GM03348 (cell line): ENCODE data around the gene MARK4.

Experiments used
- DNase-seq: peaks from one replicate; pipeline ENCODE4 v3.0.0; 2012; ENCODE audit warnings: low spot score

The MARK4 gene

GRCh38 chr19:45340899-45341453 is 89.9 kb downstream of the MARK4 start:
- DNase-seq = no peak

- no peak for DNase-seq
Measured at GRCh38 chr19:45342911-45343310, 91.8 kb downstream of the MARK4 start.

- DNase-seq = no peak
Measured at GRCh38 chr19:45344621-45345505, 93.8 kb downstream of the MARK4 start.

DNA sequence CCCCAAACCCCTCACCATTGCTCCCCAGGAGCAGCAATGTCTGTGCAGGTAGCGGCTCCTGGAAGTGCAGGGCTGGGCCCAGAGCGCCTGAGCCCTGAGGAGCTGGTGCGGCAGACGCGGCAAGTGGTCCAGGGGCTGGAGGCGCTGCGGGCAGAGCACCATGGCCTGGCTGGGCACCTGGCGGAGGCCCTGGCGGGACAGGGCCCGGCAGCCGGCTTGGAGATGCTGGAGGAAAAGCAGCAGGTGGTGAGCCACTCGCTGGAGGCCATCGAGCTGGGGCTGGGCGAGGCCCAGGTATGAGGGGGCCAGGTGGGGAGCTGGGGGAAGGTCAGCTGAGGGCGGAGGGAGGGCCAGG is 94.4 kb downstream of the MARK4 start:
- DNase-seq = no peak

DNA sequence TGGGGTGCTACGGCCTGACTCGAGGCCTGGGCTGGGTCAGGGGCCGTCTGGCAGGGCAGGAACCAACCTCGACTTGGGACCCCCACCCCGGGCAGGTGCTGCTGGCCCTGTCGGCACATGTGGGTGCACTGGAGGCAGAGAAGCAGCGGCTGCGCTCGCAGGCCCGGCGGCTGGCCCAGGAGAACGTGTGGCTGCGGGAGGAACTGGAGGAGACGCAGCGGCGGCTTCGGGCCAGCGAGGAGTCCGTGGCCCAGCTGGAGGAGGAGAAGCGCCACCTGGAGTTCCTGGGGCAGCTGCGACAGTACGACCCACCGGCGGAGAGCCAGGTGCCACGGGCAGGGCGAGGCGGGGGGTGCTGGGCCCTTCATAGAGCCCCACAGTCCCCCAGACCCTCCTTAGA is 95.4 kb downstream of the MARK4 start:
- peak; percentile 58 for DNase-seq

DNA sequence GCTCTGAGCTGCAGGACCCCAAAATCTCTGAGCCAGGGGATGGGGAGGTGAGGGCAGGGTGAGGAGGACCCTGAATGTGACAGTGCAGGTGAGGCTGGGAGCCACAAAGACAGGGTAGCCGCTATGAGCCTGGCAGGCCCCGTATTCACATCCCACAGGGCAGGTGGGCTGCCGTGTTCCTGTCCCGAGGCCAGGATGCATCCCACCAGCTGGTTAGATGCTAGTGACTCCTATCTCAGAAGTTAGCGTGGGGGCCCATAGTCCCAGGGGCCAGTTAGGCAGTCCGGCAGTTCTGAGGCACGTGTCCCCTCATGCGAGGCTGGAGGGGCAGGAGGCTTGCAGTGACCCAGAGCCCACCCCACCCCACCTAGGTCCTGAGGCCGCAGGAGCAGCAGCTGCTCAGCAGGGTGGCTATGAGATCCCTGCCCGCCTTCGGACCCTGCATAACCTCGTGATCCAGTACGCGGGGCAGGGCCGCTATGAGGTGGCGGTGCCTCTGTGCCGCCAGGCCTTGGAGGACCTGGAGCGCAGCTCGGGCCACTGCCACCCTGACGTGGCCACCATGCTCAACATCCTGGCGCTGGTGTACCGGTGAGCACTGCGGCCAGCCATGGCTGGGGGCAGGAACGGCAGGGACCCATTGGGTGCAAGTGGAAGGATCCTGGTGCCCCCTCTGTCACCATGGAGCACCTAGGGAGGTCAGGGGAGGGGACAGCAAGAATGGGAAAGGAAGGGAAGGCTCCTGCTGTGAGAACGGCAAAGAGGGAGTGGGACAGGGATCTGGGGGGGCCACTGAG is 96.7 kb downstream of the MARK4 start:
- no peak for DNase-seq

- no peak for DNase-seq
Measured at GRCh38 chr19:45348367-45349125, 97.5 kb downstream of the MARK4 start.

DNA sequence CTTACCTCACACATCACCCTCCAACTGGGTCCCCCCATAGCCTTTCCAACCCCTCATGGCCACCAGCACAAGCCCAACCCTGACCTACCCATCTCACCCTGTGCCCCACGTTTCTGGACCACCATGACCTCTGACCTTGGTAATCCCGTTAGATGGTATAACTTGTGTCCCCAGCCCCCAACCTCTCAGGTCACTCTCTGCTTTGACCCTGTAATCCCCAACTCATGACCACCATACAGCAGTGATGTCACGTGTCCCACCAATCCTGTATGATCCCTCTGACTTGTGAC is 98.0 kb downstream of the MARK4 start:
- DNase-seq = no peak

GRCh38 chr19:45349430-45349941 is 98.4 kb downstream of the MARK4 start:
- no peak for DNase-seq

- no peak for DNase-seq
Measured at GRCh38 chr19:45350477-45351058, 99.5 kb downstream of the MARK4 start.

DNA sequence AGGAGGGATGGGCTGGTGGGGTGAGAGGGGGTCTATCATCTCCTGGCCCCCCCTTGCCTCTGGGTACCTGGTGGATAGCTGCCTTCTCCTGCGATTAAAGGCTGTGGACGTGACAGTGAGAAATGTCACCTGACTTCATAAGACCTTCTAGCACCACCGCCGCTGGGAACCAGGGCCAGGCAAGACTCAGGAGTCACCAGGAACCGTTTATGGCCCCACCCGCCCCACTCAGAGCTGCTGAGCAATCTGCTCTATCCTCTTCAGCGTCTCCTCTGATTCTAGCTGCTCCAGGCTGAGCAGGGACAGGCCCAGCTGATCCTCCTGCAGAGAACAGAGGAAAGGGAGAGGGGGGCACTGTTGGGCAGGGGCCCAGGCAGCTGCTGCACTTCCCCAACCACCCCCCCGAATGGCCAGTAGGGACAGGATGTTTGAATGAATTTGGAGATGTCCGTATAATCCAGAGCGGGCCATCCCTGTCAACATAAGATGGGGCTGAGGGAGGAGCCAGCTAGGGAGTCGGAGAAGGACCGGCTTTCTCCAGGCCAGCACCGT is 100.4 kb downstream of the MARK4 start:
- DNase-seq = no peak

- DNase-seq = no peak
Measured at GRCh38 chr19:45352062-45352461, 101.0 kb downstream of the MARK4 start.

GRCh38 chr19:45352471-45352870 is 101.4 kb downstream of the MARK4 start:
- DNase-seq = no peak

DNA sequence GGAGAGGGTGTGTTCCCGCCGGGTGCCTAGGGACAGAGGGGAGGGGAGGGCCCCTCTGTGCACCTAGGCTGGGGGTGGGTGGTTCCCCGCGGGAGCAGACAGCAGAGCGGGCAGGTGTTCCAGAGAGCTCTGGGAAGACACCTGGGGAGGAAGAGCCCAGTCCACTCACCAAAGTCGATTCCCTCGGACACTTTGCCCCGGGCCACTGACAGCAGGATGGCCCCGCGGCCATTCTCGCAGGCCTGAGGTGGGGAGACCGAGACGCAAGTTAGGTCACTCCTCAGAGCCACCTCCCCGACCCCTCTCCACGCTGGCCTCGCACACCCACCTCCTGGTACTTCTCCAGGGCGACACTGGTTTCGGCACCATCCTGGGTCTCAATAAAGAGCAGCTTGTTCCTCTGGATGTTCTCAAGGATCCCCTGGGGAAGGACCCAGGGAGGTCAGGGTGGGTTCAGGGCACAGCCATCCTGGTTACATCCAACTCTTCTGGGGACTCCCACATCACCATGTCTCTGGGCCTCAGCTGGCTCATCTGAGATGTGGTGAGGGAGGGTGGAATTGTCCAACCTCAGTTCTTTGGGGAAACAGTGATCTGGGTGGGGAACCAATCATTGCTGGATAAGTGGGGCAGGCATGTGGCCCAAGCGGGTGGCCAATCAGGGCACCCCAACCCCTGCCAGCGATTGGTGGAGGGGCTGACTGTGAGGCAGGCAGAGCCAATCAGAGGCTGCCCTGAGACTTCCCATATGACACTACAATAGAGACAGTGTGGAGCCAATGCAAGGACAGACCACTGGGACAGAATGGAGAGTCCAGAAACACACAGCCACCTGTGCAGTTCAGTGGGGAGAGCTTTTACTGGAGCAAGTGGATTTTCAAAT is 102.1 kb downstream of the MARK4 start:
- DNase-seq = no peak

- no peak for DNase-seq
Measured at GRCh38 chr19:45354241-45354842, 103.3 kb downstream of the MARK4 start.
